Upper lobe of left lung (tissue), 4 donors: ENCODE results near the gene KCNQ1OT1.

Experiments
- CTCF ChIP-seq, 6 experiments: fragments of 450-650 bp in 4 of 6; fragments of 200-600 bp in 2 of 6; sonication (generic) in 2 of 6; IDR thresholded peaks; one replicate each; pipeline ENCODE4 v1.5.1; 2016 to 2019; ENCODE audit warnings: antibody characterized with exemption in 6 of 6
- POLR2AphosphoS5 ChIP-seq, 2 donors: sonication (generic); formaldehyde crosslinking; IDR thresholded peaks; one replicate each; pipeline ENCODE4 v1.5.1; 2017; ENCODE audit warnings: antibody characterized with exemption in 2 of 2

- no peak for TF ChIP-seq CTCF (IDR thresholded peaks at IDR 0.05)
- no peak for TF ChIP-seq POLR2AphosphoS5 (IDR thresholded peaks at IDR 0.05)
Observed at GRCh38 chr11:2591805-2592204, 108.0 kb downstream of the KCNQ1OT1 start.
